ENCODE data around the gene C16orf89.

The C16orf89 gene

DNA sequence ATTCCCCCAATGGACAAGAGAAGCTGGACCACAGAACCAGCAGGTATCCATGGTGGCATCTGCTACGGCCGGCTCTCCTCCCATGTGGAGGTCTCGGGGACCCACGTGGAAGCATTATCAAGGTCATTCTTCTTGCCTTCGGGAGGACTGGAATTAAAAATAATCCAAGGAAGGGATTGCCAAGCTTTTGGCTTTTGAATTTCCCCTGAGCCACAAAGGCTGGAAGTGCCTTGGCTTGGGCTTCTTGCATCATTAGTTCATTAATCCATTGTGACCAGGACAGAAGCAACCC, 48.1 kb downstream of the C16orf89 start:
- no peak for TF ChIP-seq PPARA (CRISPR knock-in tag; IDR thresholded peaks at IDR 0.05; ENCODE audit: borderline replicate concordance)
- ATAC-seq: no peak

- TF ChIP-seq ISL1 (CRISPR knock-in tag; IDR thresholded peaks at IDR 0.05) (no peak), TCF4 (CRISPR knock-in tag; IDR thresholded peaks at IDR 0.05; ENCODE audit: borderline replicate concordance) (no peak), TOX (CRISPR knock-in tag; IDR thresholded peaks at IDR 0.05; ENCODE audit: borderline replicate concordance) (no peak), POU6F1 (CRISPR knock-in tag; IDR thresholded peaks at IDR 0.05; ENCODE audit: borderline replicate concordance, low read depth) (no peak), ESRRG (CRISPR knock-in tag; IDR thresholded peaks at IDR 0.05) (no peak), GLIS3 (CRISPR knock-in tag; IDR thresholded peaks at IDR 0.05) (no peak), ARNTL (CRISPR knock-in tag; IDR thresholded peaks at IDR 0.05; ENCODE audit: borderline replicate concordance, low read depth) (no peak), PPARA (CRISPR knock-in tag; IDR thresholded peaks at IDR 0.05; ENCODE audit: borderline replicate concordance) (no peak), BACH2 (CRISPR knock-in tag; IDR thresholded peaks at IDR 0.05; ENCODE audit: borderline replicate concordance) (no peak), CSDC2 (CRISPR knock-in tag; IDR thresholded peaks at IDR 0.05) (no peak), SNAI2 (CRISPR knock-in tag; IDR thresholded peaks at IDR 0.05) (no peak), ZFP30 (CRISPR knock-in tag; IDR thresholded peaks at IDR 0.05) (no peak), ZNF565 (CRISPR knock-in tag; conservative IDR thresholded peaks at IDR 0.05; ENCODE audit: low read depth) (no peak), PATZ1 (CRISPR knock-in tag; IDR thresholded peaks at IDR 0.05; ENCODE audit: borderline replicate concordance) (no peak), CSRNP3 (CRISPR knock-in tag; IDR thresholded peaks at IDR 0.05) (no peak), ZNF8 (CRISPR knock-in tag; IDR thresholded peaks at IDR 0.05) (no peak), OSR1 (CRISPR knock-in tag; IDR thresholded peaks at IDR 0.05) (no peak)
- TF ChIP-seq, protein P1, sequence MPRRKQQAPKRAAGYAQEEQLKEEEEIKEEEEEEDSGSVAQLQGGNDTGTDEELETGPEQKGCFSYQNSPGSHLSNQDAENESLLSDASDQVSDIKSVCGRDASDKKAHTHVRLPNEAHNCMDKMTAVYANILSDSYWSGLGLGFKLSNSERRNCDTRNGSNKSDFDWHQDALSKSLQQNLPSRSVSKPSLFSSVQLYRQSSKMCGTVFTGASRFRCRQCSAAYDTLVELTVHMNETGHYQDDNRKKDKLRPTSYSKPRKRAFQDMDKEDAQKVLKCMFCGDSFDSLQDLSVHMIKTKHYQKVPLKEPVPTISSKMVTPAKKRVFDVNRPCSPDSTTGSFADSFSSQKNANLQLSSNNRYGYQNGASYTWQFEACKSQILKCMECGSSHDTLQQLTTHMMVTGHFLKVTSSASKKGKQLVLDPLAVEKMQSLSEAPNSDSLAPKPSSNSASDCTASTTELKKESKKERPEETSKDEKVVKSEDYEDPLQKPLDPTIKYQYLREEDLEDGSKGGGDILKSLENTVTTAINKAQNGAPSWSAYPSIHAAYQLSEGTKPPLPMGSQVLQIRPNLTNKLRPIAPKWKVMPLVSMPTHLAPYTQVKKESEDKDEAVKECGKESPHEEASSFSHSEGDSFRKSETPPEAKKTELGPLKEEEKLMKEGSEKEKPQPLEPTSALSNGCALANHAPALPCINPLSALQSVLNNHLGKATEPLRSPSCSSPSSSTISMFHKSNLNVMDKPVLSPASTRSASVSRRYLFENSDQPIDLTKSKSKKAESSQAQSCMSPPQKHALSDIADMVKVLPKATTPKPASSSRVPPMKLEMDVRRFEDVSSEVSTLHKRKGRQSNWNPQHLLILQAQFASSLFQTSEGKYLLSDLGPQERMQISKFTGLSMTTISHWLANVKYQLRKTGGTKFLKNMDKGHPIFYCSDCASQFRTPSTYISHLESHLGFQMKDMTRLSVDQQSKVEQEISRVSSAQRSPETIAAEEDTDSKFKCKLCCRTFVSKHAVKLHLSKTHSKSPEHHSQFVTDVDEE (CRISPR knock-in tag; IDR thresholded peaks at IDR 0.05): no peak
Measured at GRCh38 chr16:5016967-5017677, 48.6 kb downstream of the C16orf89 start.

DNA sequence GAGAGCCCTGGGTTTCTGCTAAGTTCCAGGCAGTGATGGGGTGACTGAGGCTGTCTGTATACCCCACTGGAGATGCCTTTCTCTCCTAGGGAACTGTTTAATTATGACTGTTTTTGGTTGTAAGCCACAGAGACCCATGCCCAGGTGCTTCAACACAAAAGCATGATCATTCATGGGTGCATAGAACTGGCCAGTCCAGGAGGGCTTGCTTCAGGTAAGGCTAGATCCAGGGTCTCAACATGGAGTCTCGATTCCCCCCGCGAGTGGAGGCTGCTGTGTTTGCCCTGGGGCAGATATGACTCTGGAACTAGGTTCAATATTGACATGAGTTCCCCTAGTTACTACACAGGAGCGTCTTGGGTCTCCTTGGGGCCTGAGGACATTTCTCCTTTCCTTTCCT, 49.9 kb downstream of the C16orf89 start:
- no peak for ATAC-seq
- TF ChIP-seq CSRNP3 (CRISPR knock-in tag; IDR thresholded peaks at IDR 0.05) (no peak), ZNF565 (CRISPR knock-in tag; conservative IDR thresholded peaks at IDR 0.05; ENCODE audit: low read depth) (no peak), PATZ1 (CRISPR knock-in tag; IDR thresholded peaks at IDR 0.05; ENCODE audit: borderline replicate concordance) (no peak), ZFP30 (CRISPR knock-in tag; IDR thresholded peaks at IDR 0.05) (no peak), POU6F1 (CRISPR knock-in tag; IDR thresholded peaks at IDR 0.05; ENCODE audit: borderline replicate concordance, low read depth) (no peak), ARNTL (CRISPR knock-in tag; IDR thresholded peaks at IDR 0.05; ENCODE audit: borderline replicate concordance, low read depth) (no peak), ISL1 (CRISPR knock-in tag; IDR thresholded peaks at IDR 0.05) (no peak), ESRRG (CRISPR knock-in tag; IDR thresholded peaks at IDR 0.05) (no peak), CREB5 (CRISPR knock-in tag; IDR thresholded peaks at IDR 0.05; ENCODE audit: low read depth) (no peak), ZNF8 (CRISPR knock-in tag; IDR thresholded peaks at IDR 0.05) (no peak)

More at GRCh38 chr16:5016967-5017677, 48.6 kb downstream of the C16orf89 start:
- ATAC-seq: no peak
